KOPT-K1 (cell line): ENCODE results near the gene SCUBE3.

Experiments
- H3K27ac ChIP-seq: fragments of 200-600 bp; sonication (generic); 2 replicates; pipeline ENCODE4 v1.5.1; 2016; ENCODE audit warnings: antibody characterized with exemption, mild to moderate bottlenecking, low read depth, low read length; ENCODE audit not compliant: poor library complexity, severe bottlenecking
- H3K36me3 ChIP-seq: fragments of 200-600 bp; sonication (generic); 2 replicates; pipeline ENCODE4 v1.5.1; 2017; ENCODE audit warnings: antibody characterized with exemption, mild to moderate bottlenecking, low read length, moderate library complexity; ENCODE audit not compliant: insufficient read depth
- H3K9me3 ChIP-seq: fragments of 200-600 bp; sonication (generic); 2 replicates; pipeline ENCODE4 v1.5.1; 2017; ENCODE audit warnings: antibody characterized with exemption, low read length, mild to moderate bottlenecking; ENCODE audit not compliant: insufficient read depth, poor library complexity, severe bottlenecking

SCUBE3 gene

DNA sequence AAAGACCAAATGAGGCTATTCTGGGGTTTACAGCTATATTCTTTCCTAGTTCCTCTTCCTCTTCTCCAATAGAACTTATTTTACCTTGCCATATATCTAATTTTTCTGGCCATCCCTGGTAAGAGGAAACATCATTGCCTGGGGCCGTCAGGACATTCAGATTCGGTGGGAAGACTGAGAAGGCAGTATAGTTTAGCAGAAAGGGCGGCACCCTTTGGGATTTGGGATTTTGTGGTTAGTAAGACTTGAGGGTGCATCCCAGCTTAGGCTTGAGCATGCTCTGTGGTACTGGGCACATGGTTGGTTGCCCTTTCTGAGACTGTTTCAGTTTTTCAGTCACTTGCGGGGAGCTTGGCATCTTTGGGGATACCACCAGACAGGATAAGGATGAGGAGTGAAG, 21.1 kb downstream of the SCUBE3 start:
- Histone ChIP-seq H3K9me3 (no peaks in the 10 kb centered on the region), H3K36me3 (no peaks in the 10 kb centered on the region), H3K27ac (no peak overlapping the region)

DNA sequence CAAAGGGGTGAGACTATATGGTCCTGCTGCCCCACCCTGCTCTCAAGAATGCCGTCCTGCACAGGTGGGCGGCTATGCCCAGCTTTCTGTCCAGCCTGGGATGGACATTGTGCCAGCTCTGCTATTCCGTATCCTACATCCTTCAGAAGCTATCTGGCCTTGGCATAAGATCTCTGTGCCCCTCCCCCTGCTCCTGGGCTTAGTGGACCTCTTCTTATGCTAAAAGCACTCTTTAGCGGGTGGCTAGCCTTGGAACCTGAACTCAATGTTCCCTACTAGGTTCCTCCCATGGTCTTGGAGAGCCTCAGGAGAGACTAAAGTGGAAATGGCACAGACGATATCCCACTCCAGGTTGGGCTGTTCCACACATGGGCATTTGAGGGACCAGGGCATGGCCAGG, 22.5 kb downstream of the SCUBE3 start:
- Histone ChIP-seq H3K36me3 (no peaks in the 10 kb centered on the region), H3K27ac (no peak overlapping the region), H3K9me3 (no peaks in the 10 kb centered on the region)

GRCh38 chr6:35237476-35237875, 23.7 kb downstream of the SCUBE3 start:
- Histone ChIP-seq H3K9me3 (no peaks in the 10 kb centered on the region), H3K36me3 (no peaks in the 10 kb centered on the region)

GRCh38 chr6:35238843-35239289, 25.1 kb downstream of the SCUBE3 start:
- no peaks in the 10 kb centered on the region for H3K9me3 ChIP-seq
- no peaks in the 10 kb centered on the region for H3K36me3 ChIP-seq
- H3K27ac ChIP-seq, result no peak overlapping the region

More at GRCh38 chr6:35237476-35237875, 23.7 kb downstream of the SCUBE3 start:
- H3K27ac ChIP-seq, result no peak overlapping the region

GRCh38 chr6:35239581-35239980, 25.8 kb downstream of the SCUBE3 start:
- Histone ChIP-seq H3K9me3 (no peaks in the 10 kb centered on the region), H3K36me3 (no peaks in the 10 kb centered on the region), H3K27ac (no peak overlapping the region)

- no peaks in the 10 kb centered on the region for H3K9me3 ChIP-seq
- H3K27ac ChIP-seq, result no peak overlapping the region
- no peaks in the 10 kb centered on the region for H3K36me3 ChIP-seq
These were observed 27.4 kb downstream of the SCUBE3 start for GRCh38 chr6:35240838-35241801.

- Histone ChIP-seq H3K27ac (no peak overlapping the region), H3K36me3 (no peaks in the 10 kb centered on the region), H3K9me3 (no peaks in the 10 kb centered on the region)
These were observed 28.7 kb downstream of the SCUBE3 start for GRCh38 chr6:35242486-35242885.

DNA sequence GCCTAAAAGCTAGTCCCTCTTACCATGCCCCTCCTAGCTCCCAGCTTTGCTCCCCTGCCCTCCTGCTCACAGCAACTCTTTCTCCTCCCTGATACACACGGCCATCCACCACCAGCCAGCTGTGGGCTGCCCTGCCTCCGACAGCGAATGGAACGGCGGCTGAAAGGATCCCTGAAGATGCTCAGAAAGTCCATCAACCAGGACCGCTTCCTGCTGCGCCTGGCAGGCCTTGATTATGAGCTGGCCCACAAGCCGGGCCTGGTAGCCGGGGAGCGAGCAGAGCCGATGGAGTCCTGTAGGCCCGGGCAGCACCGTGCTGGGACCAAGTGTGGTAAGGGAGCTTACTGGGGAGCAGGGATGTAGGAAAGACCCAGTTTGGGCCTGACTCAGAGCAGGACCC, 29.1 kb downstream of the SCUBE3 start:
- Histone ChIP-seq H3K27ac (no peak overlapping the region), H3K36me3 (no peaks in the 10 kb centered on the region), H3K9me3 (no peaks in the 10 kb centered on the region)

DNA sequence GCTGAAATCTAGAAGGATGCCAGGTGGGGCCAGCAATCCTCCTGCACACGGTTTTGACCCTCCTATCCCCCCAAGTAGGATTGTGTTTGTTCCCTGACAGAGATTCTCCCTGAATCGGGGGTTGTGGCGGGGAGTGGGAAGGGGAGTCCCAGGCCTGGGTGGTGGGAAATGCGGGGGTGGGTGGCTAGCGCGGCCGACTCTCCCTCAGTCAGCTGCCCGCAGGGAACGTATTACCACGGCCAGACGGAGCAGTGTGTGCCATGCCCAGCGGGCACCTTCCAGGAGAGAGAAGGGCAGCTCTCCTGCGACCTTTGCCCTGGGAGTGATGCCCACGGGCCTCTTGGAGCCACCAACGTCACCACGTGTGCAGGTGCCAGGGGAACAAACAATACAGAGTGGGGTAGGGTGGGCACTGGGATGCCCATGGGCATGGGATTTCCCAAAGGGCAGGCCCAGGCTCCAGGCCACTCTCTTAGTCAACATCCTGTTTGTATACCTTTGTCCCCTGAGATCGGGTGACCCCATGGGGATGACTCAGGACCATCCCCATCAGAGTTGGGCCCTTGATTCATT, 29.7 kb downstream of the SCUBE3 start:
- Histone ChIP-seq H3K27ac (no peak overlapping the region), H3K9me3 (no peaks in the 10 kb centered on the region), H3K36me3 (no peaks in the 10 kb centered on the region)

- Histone ChIP-seq H3K27ac (no peak overlapping the region), H3K36me3 (no peaks in the 10 kb centered on the region), H3K9me3 (no peaks in the 10 kb centered on the region)
These were observed 30.8 kb downstream of the SCUBE3 start for GRCh38 chr6:35244551-35244950.

DNA sequence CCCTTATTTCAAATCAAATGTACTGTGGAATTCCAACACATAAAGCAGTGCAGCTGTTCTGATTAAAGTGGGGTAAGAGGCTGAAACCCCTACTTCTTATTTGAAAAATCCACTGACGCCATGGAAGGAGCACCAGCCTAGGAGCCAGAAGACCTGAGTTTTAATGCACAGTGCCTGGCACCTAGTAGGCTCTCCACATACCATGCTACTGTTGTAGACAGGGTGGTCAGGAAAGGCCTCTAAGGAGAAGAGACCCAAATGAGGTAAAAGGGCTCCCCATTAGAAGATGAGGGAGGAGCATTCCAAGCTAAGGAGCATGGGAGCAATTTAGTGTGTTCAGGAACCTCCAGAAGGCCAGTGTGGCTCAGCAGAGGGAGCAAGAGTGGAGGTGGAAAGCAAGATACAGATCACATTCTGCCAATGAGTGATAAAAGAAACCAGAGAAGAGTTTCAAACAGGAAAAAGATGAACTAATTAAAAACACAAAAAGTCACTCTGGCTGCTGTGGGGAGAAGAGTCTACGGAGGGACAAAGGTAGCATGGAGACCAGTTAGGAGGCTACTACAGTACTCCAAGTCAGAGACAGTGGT, 34.0 kb downstream of the SCUBE3 start:
- no peaks in the 10 kb centered on the region for H3K36me3 ChIP-seq
- no peak overlapping the region for H3K27ac ChIP-seq
- no peaks in the 10 kb centered on the region for H3K9me3 ChIP-seq

- Histone ChIP-seq H3K27ac (no peak overlapping the region), H3K36me3 (no peaks in the 10 kb centered on the region), H3K9me3 (no peaks in the 10 kb centered on the region)
These were observed 34.5 kb downstream of the SCUBE3 start for GRCh38 chr6:35248300-35248699.

- no peaks in the 10 kb centered on the region for H3K36me3 ChIP-seq
- no peaks in the 10 kb centered on the region for H3K9me3 ChIP-seq
- no peak overlapping the region for H3K27ac ChIP-seq
These were observed 35.2 kb downstream of the SCUBE3 start for GRCh38 chr6:35248965-35249364.

DNA sequence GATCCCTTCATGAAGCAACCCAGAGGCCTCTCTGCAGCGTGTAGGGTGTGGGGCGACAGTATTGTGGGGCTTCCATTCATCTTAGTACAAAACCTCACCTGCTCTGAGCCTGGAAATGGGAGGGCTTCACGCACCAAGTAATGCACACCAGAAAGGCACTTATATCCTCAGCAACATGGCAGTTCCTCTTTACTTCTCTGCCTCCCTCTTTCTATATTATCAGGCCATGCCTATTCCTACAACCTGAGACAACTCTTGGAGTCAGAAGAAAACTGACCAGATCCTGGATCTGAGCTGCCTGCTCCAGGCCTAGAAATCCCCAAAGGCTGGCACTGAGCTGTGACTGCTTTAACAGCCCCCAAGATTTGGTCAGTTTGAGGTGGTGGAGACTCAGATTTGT, 38.2 kb downstream of the SCUBE3 start:
- no peaks in the 10 kb centered on the region for H3K9me3 ChIP-seq

GRCh38 chr6:35253249-35253648, 39.5 kb downstream of the SCUBE3 start:
- Histone ChIP-seq H3K36me3 (no peaks in the 10 kb centered on the region), H3K27ac (no peak overlapping the region), H3K9me3 (no peaks in the 10 kb centered on the region)

More for the DNA sequence above, 38.2 kb downstream of the SCUBE3 start:
- Histone ChIP-seq H3K36me3 (no peaks in the 10 kb centered on the region), H3K27ac (no peak overlapping the region)
